ENCODE measurements around the gene GNG12.

DNA sequence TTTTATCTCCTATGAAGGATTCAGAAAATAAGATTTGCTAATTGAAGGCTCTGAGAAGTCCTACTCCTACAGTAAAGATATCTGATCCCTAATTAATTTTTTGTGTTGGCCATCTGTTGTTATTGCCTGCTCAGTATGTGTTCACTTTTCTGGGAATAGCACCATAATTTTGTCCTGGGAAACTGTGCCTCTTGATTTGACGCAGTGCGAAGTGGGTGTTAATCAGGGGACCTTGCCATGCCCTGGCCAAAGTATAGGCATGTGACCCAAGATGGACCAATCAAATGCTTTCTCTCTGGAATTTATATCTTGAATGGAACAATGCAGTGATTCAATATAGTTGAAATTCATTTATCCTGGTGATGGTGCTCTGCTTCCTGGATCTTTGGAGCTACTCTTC lies 30.4 kb upstream of the GNG12 start:
- TF ChIP-seq, protein P1, sequence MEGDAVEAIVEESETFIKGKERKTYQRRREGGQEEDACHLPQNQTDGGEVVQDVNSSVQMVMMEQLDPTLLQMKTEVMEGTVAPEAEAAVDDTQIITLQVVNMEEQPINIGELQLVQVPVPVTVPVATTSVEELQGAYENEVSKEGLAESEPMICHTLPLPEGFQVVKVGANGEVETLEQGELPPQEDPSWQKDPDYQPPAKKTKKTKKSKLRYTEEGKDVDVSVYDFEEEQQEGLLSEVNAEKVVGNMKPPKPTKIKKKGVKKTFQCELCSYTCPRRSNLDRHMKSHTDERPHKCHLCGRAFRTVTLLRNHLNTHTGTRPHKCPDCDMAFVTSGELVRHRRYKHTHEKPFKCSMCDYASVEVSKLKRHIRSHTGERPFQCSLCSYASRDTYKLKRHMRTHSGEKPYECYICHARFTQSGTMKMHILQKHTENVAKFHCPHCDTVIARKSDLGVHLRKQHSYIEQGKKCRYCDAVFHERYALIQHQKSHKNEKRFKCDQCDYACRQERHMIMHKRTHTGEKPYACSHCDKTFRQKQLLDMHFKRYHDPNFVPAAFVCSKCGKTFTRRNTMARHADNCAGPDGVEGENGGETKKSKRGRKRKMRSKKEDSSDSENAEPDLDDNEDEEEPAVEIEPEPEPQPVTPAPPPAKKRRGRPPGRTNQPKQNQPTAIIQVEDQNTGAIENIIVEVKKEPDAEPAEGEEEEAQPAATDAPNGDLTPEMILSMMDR (IDR thresholded peaks at IDR 0.05 in 4 of 5, conservative IDR thresholded peaks at IDR 0.05 in 1 of 5): no peak
- TF ChIP-seq POLR2A (IDR thresholded peaks at IDR 0.05): no peak
